ENCODE results near the gene ZNF841. TPM values are rescaled to one million over a fixed set of nuclear protein-coding genes. Genes with fewer than 3 reads are reported as not detected.

ZNF841 gene
- polyA plus RNA-seq, 1 of the 3 experiments (the other 2 are of a cell fraction) = 3.8 TPM

DNA sequence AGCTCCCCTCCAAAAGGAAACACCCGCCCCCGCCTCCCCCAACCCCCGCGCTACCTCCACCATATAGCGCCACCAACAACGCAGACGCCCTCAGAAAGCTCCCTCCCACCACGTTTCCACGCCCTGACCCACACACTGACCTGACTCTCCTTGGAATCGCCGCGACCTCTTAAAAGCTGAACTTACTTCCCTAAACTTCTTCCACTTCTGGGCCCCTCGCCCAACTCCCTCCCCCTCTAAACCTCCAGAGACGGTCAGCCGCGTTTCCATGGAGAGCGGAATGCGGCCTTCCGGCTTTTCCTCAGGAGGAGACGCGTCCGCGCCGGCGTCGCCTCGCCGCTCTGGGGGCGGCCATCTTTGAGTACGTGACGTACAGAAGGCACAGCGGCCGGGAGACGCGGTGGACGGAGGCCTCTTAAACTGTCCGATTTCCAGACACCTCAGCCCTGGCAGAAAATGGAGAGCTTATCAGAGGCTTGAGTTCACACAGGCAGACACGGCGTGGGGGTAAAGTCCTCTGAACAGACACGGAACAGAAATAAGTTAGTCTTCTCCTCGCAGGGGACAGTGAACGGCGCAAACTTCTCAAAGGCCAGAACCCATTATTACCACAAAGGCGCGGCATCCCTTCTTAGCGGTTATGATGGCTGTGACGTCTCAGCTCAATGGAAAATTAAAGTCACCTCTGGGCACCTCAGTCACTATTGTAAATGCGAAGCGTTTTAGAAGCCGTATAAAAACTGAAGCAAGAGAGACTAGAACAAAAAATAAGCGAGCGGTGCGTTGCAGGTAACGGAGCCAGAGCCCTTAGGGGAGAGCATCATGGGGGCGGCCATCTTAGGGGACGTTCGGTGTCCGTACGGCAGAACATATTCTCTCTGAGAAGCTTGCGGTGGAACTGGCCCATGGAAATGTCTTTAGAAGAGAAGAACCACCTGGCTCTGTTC is 46.7 kb downstream of the ZNF841 start, which contains the start of gene ZNF432:
Gene ZNF432 (minus strand): TSS at position 284 of the 947 bp plus-strand sequence. CDS start 1,970 bp downstream, outside the sequence.
- Histone ChIP-seq H3K4me2 (peak within 1 kb of the TSS; percentile 71), H3K4me1 (ENCODE audit: control insufficient read depth in 1 of 2, insufficient read depth in 2 of 2, low read depth in 1 of 2, low read length in 1 of 2) (no peaks in the 10 kb centered on the region; a peak in 1 of 4 replicates), H3K27ac (ENCODE audit: low read depth in 2 of 2, low read length in 1 of 2) (peak within 1 kb of the TSS; percentile 86 to 96), H3K9me3 (peaks cover 12% of the 10 kb centered on the region; the same call in 1 of the 2 replicates), H4K20me1 (ENCODE audit: insufficient read depth) (no peaks in the 10 kb centered on the region), H3K9ac (peak within 1 kb of the TSS; percentile 81), H3F3A (replicated peaks; ENCODE audit: insufficient read depth) (peaks cover 10% of the 10 kb centered on the region), H2AFZ (ENCODE audit: low read depth) (peak within 1 kb of the TSS; percentile 82), H3K9me2 (no peaks in the 10 kb centered on the region), H3K4me3 (ENCODE audit: low read depth in 2 of 2, low read length in 1 of 2) (peak within 1 kb of the TSS; percentile 73 to 83), H3K27me3 (ENCODE audit: insufficient read depth) (no peaks in the 10 kb centered on the region), H3K79me2 (ENCODE audit: insufficient read depth) (peaks cover 21% of the 10 kb centered on the region), H3K36me3 (replicated peaks in 1 of 2; ENCODE audit: control insufficient read depth in 1 of 2, insufficient read depth in 2 of 2, low read length in 1 of 2) (peaks cover 25 to 41% of the 10 kb centered on the region in 2 experiments)
- ChIA-PET POLR2A (interaction anchor here (1.5 kb wide), 1 partner anchor 21 kb away, joined by 7 read pairs; the partner anchor contains the start of gene ZNF614), CTCF (interaction anchor here (1.1 to 1.2 kb wide), 2 partner anchors 11 to 21 kb away, joined by 3 read pairs; partner anchors contain the start of gene ZNF614)
- peak; percentile 83 for DNase-seq
- WGBS (ENCODE audit: low lambda C conversion rate) = 1% methylated on average over 56 of the region's 60 CpGs
- TF ChIP-seq FOXJ3 (CRISPR knock-in tag; IDR thresholded peaks at IDR 0.05) (no peak), TCF12 (IDR thresholded peaks at IDR 0.05) (peak; percentile 8; the same call in 1 of the 2 replicates), TAF1 (IDR thresholded peaks at IDR 0.05; ENCODE audit: borderline replicate concordance, low read depth, low read length) (0 out of 2 replicates have a peak, but pooled peaks have one; percentile 19), SMC3 (IDR thresholded peaks at IDR 0.05; ENCODE audit: low read depth, low read length) (no peak), RAD21 (IDR thresholded peaks at IDR 0.05; ENCODE audit: low read length) (no peak), ELF1 (IDR thresholded peaks at IDR 0.05) (peak; percentile 92), EZH2phosphoT487 (IDR thresholded peaks at IDR 0.05; ENCODE audit: borderline replicate concordance, low read depth) (no peak), GABPA (IDR thresholded peaks at IDR 0.05; ENCODE audit: low read depth) (peak; percentile 64), MEF2A (IDR thresholded peaks at IDR 0.05; ENCODE audit: borderline replicate concordance, low read depth) (no peak), YY1 (IDR thresholded peaks at IDR 0.05; ENCODE audit: low read depth) (peak; percentile 95), NRF1 (IDR thresholded peaks at IDR 0.05; ENCODE audit: low read depth, low read length) (peak; percentile 28; the same call in 1 of the 2 replicates), RXRA (IDR thresholded peaks at IDR 0.05; ENCODE audit: borderline replicate concordance, low read depth) (no peak), RCOR1 (IDR thresholded peaks at IDR 0.05; ENCODE audit: low read length) (no peak), NFIC (IDR thresholded peaks at IDR 0.05; ENCODE audit: borderline replicate concordance) (no peak)
- TF ChIP-seq, protein P1, sequence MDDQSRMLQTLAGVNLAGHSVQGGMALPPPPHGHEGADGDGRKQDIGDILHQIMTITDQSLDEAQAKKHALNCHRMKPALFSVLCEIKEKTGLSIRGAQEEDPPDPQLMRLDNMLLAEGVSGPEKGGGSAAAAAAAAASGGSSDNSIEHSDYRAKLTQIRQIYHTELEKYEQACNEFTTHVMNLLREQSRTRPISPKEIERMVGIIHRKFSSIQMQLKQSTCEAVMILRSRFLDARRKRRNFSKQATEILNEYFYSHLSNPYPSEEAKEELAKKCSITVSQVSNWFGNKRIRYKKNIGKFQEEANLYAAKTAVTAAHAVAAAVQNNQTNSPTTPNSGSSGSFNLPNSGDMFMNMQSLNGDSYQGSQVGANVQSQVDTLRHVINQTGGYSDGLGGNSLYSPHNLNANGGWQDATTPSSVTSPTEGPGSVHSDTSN (IDR thresholded peaks at IDR 0.05) = no peak
- TF ChIP-seq, protein P2, sequence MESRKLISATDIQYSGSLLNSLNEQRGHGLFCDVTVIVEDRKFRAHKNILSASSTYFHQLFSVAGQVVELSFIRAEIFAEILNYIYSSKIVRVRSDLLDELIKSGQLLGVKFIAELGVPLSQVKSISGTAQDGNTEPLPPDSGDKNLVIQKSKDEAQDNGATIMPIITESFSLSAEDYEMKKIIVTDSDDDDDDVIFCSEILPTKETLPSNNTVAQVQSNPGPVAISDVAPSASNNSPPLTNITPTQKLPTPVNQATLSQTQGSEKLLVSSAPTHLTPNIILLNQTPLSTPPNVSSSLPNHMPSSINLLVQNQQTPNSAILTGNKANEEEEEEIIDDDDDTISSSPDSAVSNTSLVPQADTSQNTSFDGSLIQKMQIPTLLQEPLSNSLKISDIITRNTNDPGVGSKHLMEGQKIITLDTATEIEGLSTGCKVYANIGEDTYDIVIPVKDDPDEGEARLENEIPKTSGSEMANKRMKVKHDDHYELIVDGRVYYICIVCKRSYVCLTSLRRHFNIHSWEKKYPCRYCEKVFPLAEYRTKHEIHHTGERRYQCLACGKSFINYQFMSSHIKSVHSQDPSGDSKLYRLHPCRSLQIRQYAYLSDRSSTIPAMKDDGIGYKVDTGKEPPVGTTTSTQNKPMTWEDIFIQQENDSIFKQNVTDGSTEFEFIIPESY (IDR thresholded peaks at IDR 0.05; ENCODE audit: borderline replicate concordance, low read depth) = no peak
- TF ChIP-seq, protein P3, sequence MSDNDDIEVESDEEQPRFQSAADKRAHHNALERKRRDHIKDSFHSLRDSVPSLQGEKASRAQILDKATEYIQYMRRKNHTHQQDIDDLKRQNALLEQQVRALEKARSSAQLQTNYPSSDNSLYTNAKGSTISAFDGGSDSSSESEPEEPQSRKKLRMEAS (IDR thresholded peaks at IDR 0.05; ENCODE audit: low read depth) = peak; percentile 55; the same call in 1 of the 2 replicates
- TF ChIP-seq, protein P4, sequence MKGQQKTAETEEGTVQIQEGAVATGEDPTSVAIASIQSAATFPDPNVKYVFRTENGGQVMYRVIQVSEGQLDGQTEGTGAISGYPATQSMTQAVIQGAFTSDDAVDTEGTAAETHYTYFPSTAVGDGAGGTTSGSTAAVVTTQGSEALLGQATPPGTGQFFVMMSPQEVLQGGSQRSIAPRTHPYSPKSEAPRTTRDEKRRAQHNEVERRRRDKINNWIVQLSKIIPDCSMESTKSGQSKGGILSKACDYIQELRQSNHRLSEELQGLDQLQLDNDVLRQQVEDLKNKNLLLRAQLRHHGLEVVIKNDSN (IDR thresholded peaks at IDR 0.05; ENCODE audit: borderline replicate concordance, low read depth) = no peak
- TF ChIP-seq, protein P5, sequence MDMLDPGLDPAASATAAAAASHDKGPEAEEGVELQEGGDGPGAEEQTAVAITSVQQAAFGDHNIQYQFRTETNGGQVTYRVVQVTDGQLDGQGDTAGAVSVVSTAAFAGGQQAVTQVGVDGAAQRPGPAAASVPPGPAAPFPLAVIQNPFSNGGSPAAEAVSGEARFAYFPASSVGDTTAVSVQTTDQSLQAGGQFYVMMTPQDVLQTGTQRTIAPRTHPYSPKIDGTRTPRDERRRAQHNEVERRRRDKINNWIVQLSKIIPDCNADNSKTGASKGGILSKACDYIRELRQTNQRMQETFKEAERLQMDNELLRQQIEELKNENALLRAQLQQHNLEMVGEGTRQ (IDR thresholded peaks at IDR 0.05; ENCODE audit: borderline replicate concordance, low read depth, low read length) = no peak
- TF ChIP-seq, protein P6, sequence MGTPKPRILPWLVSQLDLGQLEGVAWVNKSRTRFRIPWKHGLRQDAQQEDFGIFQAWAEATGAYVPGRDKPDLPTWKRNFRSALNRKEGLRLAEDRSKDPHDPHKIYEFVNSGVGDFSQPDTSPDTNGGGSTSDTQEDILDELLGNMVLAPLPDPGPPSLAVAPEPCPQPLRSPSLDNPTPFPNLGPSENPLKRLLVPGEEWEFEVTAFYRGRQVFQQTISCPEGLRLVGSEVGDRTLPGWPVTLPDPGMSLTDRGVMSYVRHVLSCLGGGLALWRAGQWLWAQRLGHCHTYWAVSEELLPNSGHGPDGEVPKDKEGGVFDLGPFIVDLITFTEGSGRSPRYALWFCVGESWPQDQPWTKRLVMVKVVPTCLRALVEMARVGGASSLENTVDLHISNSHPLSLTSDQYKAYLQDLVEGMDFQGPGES (IDR thresholded peaks at IDR 0.05; ENCODE audit: low read depth, low read length) = no peak
- TF ChIP-seq, protein P7, sequence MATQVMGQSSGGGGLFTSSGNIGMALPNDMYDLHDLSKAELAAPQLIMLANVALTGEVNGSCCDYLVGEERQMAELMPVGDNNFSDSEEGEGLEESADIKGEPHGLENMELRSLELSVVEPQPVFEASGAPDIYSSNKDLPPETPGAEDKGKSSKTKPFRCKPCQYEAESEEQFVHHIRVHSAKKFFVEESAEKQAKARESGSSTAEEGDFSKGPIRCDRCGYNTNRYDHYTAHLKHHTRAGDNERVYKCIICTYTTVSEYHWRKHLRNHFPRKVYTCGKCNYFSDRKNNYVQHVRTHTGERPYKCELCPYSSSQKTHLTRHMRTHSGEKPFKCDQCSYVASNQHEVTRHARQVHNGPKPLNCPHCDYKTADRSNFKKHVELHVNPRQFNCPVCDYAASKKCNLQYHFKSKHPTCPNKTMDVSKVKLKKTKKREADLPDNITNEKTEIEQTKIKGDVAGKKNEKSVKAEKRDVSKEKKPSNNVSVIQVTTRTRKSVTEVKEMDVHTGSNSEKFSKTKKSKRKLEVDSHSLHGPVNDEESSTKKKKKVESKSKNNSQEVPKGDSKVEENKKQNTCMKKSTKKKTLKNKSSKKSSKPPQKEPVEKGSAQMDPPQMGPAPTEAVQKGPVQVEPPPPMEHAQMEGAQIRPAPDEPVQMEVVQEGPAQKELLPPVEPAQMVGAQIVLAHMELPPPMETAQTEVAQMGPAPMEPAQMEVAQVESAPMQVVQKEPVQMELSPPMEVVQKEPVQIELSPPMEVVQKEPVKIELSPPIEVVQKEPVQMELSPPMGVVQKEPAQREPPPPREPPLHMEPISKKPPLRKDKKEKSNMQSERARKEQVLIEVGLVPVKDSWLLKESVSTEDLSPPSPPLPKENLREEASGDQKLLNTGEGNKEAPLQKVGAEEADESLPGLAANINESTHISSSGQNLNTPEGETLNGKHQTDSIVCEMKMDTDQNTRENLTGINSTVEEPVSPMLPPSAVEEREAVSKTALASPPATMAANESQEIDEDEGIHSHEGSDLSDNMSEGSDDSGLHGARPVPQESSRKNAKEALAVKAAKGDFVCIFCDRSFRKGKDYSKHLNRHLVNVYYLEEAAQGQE (IDR thresholded peaks at IDR 0.05; ENCODE audit: low read depth, low read length) = no peak

All from SK-N-SH (cell line).